Skeletal muscle satellite cell (primary cell): ENCODE data around the gene PCP4.
"Not testable (repeated sequence)": the region's sequence is repeated elsewhere in the genome, so short reads cannot be mapped to it uniquely, and the experiment has no call there.

Source experiments
- H3K27me3 ChIP-seq: 2 replicates; pipeline ENCODE4 v1.7.0; 2013; ENCODE audit warnings: low read length; ENCODE audit not compliant: control insufficient read depth, insufficient read depth
- H3K36me3 ChIP-seq: 2 replicates; pipeline ENCODE4 v1.7.0; 2013; ENCODE audit warnings: mild to moderate bottlenecking, control low read depth, low read length; ENCODE audit not compliant: insufficient read depth
- H3K4me1 ChIP-seq: 2 replicates; pipeline ENCODE4 v1.7.0; 2013; ENCODE audit warnings: low read length; ENCODE audit not compliant: control insufficient read depth, insufficient read depth
- H3K4me2 ChIP-seq: 2 replicates; pipeline ENCODE4 v1.7.0; 2013; ENCODE audit warnings: mild to moderate bottlenecking, low read length
- H3K4me3 ChIP-seq: 2 replicates; pipeline ENCODE4 v1.7.0; 2013; ENCODE audit warnings: low read length
- H3K9ac ChIP-seq: 2 replicates; pipeline ENCODE4 v1.7.0; 2013; ENCODE audit warnings: mild to moderate bottlenecking, low read depth, low read length, moderate library complexity
- H3K9me3 ChIP-seq: replicated peaks from 2 replicates; pipeline ENCODE4 v1.7.0; 2013; ENCODE audit warnings: mild to moderate bottlenecking, control low read depth, low read length

PCP4 gene

GRCh38 chr21:39869141-39869818 lies 2.0 kb downstream of the PCP4 start:
- Histone ChIP-seq H3K4me3 (no peak overlapping the region), H3K4me1 (no peaks in the 10 kb centered on the region), H3K9ac (no peak overlapping the region), H3K36me3 (no peaks in the 10 kb centered on the region), H3K27me3 (no peaks in the 10 kb centered on the region), H3K9me3 (no peaks in the 10 kb centered on the region), H3K4me2 (no peak overlapping the region)

GRCh38 chr21:39873687-39874086 lies 6.4 kb downstream of the PCP4 start:
- Histone ChIP-seq H3K4me1 (no peaks in the 10 kb centered on the region), H3K36me3 (no peaks in the 10 kb centered on the region), H3K9me3 (no peaks in the 10 kb centered on the region), H3K27me3 (no peaks in the 10 kb centered on the region), H3K9ac (no peak overlapping the region), H3K4me2 (no peak overlapping the region), H3K4me3 (no peak overlapping the region)

- Histone ChIP-seq H3K36me3 (no peaks in the 10 kb centered on the region), H3K27me3 (no peaks in the 10 kb centered on the region), H3K4me1 (no peaks in the 10 kb centered on the region), H3K9me3 (no peaks in the 10 kb centered on the region), H3K4me2 (no peak overlapping the region), H3K9ac (no peak overlapping the region), H3K4me3 (no peak overlapping the region)
Observed at GRCh38 chr21:39874206-39874605, 7.0 kb downstream of the PCP4 start.

GRCh38 chr21:39874759-39875158 lies 7.5 kb downstream of the PCP4 start:
- H3K4me3 ChIP-seq: no peak overlapping the region
- no peaks in the 10 kb centered on the region for H3K27me3 ChIP-seq
- no peaks in the 10 kb centered on the region for H3K36me3 ChIP-seq
- no peaks in the 10 kb centered on the region for H3K4me1 ChIP-seq
- H3K9me3 ChIP-seq: no peaks in the 10 kb centered on the region
- no peak overlapping the region for H3K9ac ChIP-seq
- no peak overlapping the region for H3K4me2 ChIP-seq

- no peak overlapping the region for H3K4me3 ChIP-seq
- no peaks in the 10 kb centered on the region for H3K27me3 ChIP-seq
- H3K4me1 ChIP-seq: no peaks in the 10 kb centered on the region
- no peak overlapping the region for H3K4me2 ChIP-seq
- no peaks in the 10 kb centered on the region for H3K36me3 ChIP-seq
- H3K9ac ChIP-seq: no peak overlapping the region
- H3K9me3 ChIP-seq: peaks cover 9% of the 10 kb centered on the region
Observed at GRCh38 chr21:39881661-39882060, 14.4 kb downstream of the PCP4 start.

GRCh38 chr21:39882151-39882838 lies 15.1 kb downstream of the PCP4 start:
- H3K4me2 ChIP-seq: no peak overlapping the region
- no peak overlapping the region for H3K9ac ChIP-seq
- H3K4me1 ChIP-seq: no peaks in the 10 kb centered on the region
- H3K9me3 ChIP-seq: peaks cover 9% of the 10 kb centered on the region
- no peaks in the 10 kb centered on the region for H3K27me3 ChIP-seq
- H3K36me3 ChIP-seq: no peaks in the 10 kb centered on the region
- no peak overlapping the region for H3K4me3 ChIP-seq

GRCh38 chr21:39882839-39883195 lies 15.6 kb downstream of the PCP4 start:
- Histone ChIP-seq H3K9me3 (peaks cover 9% of the 10 kb centered on the region), H3K9ac (no peak overlapping the region), H3K36me3 (no peaks in the 10 kb centered on the region), H3K4me3 (no peak overlapping the region), H3K4me1 (no peaks in the 10 kb centered on the region), H3K27me3 (no peaks in the 10 kb centered on the region), H3K4me2 (no peak overlapping the region)

GRCh38 chr21:39885119-39885848 lies 18.0 kb downstream of the PCP4 start:
- Histone ChIP-seq H3K4me1 (no peaks in the 10 kb centered on the region), H3K36me3 (no peaks in the 10 kb centered on the region), H3K4me3 (no peak overlapping the region), H3K4me2 (no peak overlapping the region), H3K9me3 (peaks cover 7% of the 10 kb centered on the region), H3K9ac (no peak overlapping the region), H3K27me3 (no peaks in the 10 kb centered on the region)

- Histone ChIP-seq H3K27me3 (no peaks in the 10 kb centered on the region), H3K9me3 (no peaks in the 10 kb centered on the region), H3K9ac (no peak overlapping the region)
Observed at GRCh38 chr21:39888848-39889247, 21.6 kb downstream of the PCP4 start.

GRCh38 chr21:39891111-39891510 lies 23.9 kb downstream of the PCP4 start:
- Histone ChIP-seq H3K4me1 (no peaks in the 10 kb centered on the region), H3K9me3 (no peaks in the 10 kb centered on the region), H3K36me3 (no peaks in the 10 kb centered on the region), H3K27me3 (no peaks in the 10 kb centered on the region), H3K9ac (no peak overlapping the region), H3K4me2 (no peak overlapping the region), H3K4me3 (no peak overlapping the region)

More at GRCh38 chr21:39888848-39889247, 21.6 kb downstream of the PCP4 start:
- Histone ChIP-seq H3K36me3 (no peaks in the 10 kb centered on the region), H3K4me1 (no peaks in the 10 kb centered on the region), H3K4me3 (no peak overlapping the region), H3K4me2 (no peak overlapping the region)

- H3K9me3 ChIP-seq, H3K4me2 ChIP-seq: not testable (repeated sequence)
Observed at GRCh38 chr21:39891863-39892262, 24.6 kb downstream of the PCP4 start.

More at GRCh38 chr21:39891863-39892262, 24.6 kb downstream of the PCP4 start:
- H3K27me3 ChIP-seq, H3K9ac ChIP-seq, H3K4me1 ChIP-seq, H3K36me3 ChIP-seq, H3K4me3 ChIP-seq: not testable (repeated sequence)
